Activated T-cell treated with anti-CD3 and anti-CD28 coated beads, Interleukin-2, amount 50 U/mL, for 1 hour (primary cell): Measurements from ENCODE around the gene ARHGAP12.
"Not testable (repeated sequence)": the region's sequence is repeated elsewhere in the genome, so short reads cannot be mapped to it uniquely, and the experiment has no call there.

Source experiments
- DNase-seq: peaks from one replicate; pipeline ENCODE4 v3.0.0-alpha.2; 2020

Gene ARHGAP12

GRCh38 chr10:31921031-31921430 lies 7.6 kb downstream of the ARHGAP12 start:
- no peak for DNase-seq

- DNase-seq, result no peak
Observed at GRCh38 chr10:31920538-31920937, 8.1 kb downstream of the ARHGAP12 start.

- no peak for DNase-seq
Observed at GRCh38 chr10:31918671-31919409, 9.8 kb downstream of the ARHGAP12 start.

- no peak for DNase-seq
Observed at GRCh38 chr10:31914370-31914769, 14.3 kb downstream of the ARHGAP12 start.

GRCh38 chr10:31912898-31913850 lies 15.5 kb downstream of the ARHGAP12 start:
- DNase-seq, result no peak

- DNase-seq, result no peak
Observed at GRCh38 chr10:31912289-31912688, 16.3 kb downstream of the ARHGAP12 start.

- DNase-seq, result no peak
Observed at GRCh38 chr10:31910016-31910415, 18.6 kb downstream of the ARHGAP12 start.

- no peak for DNase-seq
Observed at GRCh38 chr10:31908157-31908556, 20.5 kb downstream of the ARHGAP12 start.

GRCh38 chr10:31906039-31906438 lies 22.6 kb downstream of the ARHGAP12 start:
- DNase-seq, result no peak

GRCh38 chr10:31905586-31905985 lies 23.0 kb downstream of the ARHGAP12 start:
- no peak for DNase-seq

GRCh38 chr10:31902625-31903024 lies 26.0 kb downstream of the ARHGAP12 start:
- no peak for DNase-seq

GRCh38 chr10:31897506-31897905 lies 31.1 kb downstream of the ARHGAP12 start:
- DNase-seq, result no peak

GRCh38 chr10:31896968-31897384 lies 31.7 kb downstream of the ARHGAP12 start:
- no peak for DNase-seq

- not testable (repeated sequence) for DNase-seq
Observed at GRCh38 chr10:31895722-31896121, 32.9 kb downstream of the ARHGAP12 start.

GRCh38 chr10:31888442-31888841 lies 40.2 kb downstream of the ARHGAP12 start:
- no peak for DNase-seq

GRCh38 chr10:31887850-31888249 lies 40.8 kb downstream of the ARHGAP12 start:
- DNase-seq, result no peak

- no peak for DNase-seq
Observed at GRCh38 chr10:31886885-31887284, 41.7 kb downstream of the ARHGAP12 start.

- no peak for DNase-seq
Observed at GRCh38 chr10:31885971-31886370, 42.7 kb downstream of the ARHGAP12 start.

- no peak for DNase-seq
Observed at GRCh38 chr10:31884386-31884785, 44.2 kb downstream of the ARHGAP12 start.

GRCh38 chr10:31883397-31883796 lies 45.2 kb downstream of the ARHGAP12 start:
- no peak for DNase-seq

GRCh38 chr10:31878486-31878885 lies 50.1 kb downstream of the ARHGAP12 start:
- no peak for DNase-seq

GRCh38 chr10:31876652-31877352 lies 51.8 kb downstream of the ARHGAP12 start:
- no peak for DNase-seq

GRCh38 chr10:31875608-31876007 lies 53.0 kb downstream of the ARHGAP12 start:
- DNase-seq, result no peak
